Hematopoietic multipotent progenitor cell treated with erythropoietin and hydrocortisone succinate and interleukin-3 and kit ligand, for 15 days (in vitro differentiated cells): ENCODE data around the gene ANK2.
"Not testable (repeated sequence)": the region's sequence is repeated elsewhere in the genome, so short reads cannot be mapped to it uniquely, and the experiment has no call there.

Experiments used
- DNase-seq: peaks from one replicate; pipeline ENCODE4 v3.0.0-alpha.2; 2015; ENCODE audit warnings: low spot score

Gene ANK2

DNA sequence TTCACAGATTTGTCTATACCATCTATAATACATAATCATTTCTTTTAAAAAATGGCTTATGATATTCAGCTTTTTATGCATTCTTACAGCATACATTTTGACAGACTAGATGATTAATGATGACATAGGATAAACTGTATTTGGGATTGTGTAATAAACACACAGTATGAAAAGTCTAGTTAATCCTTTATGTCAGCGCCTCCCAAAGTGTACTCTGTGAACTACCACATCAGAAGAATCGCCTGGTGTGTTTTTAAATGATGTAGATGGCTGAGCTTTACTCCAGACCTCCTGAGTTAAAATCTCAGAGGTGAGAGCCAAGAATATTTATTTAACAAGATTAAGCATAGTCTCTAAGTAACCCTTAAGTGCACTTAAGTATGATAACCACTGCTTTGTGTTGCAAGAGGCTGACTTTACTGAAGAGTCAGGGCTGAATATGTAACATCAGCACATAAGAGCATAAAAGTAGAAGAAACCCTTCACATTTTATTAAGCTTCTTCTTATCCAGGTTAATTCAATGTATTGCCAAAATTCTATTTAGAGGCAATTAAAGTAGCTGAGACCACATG is 104.2 kb downstream of the ANK2 start:
- DNase-seq: no peak

DNA sequence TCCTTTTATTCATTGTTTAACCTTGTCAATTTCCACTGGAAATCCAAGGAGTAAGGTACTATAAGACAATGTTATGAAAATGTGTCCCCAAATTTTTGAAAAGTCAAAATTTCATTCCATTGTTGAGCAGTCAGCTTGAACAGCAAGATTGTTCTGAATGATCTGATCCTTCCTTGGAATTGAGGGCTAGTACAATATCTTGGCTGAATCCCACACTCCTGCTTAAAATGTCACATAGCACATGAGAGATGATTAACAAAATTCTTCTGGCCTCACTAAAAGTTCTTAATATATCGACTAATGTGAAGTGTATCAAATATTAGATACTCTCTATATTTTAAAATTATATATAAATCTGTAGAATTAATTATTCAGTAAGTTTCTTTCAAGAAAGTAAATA is 104.8 kb downstream of the ANK2 start:
- DNase-seq: no peak

DNA sequence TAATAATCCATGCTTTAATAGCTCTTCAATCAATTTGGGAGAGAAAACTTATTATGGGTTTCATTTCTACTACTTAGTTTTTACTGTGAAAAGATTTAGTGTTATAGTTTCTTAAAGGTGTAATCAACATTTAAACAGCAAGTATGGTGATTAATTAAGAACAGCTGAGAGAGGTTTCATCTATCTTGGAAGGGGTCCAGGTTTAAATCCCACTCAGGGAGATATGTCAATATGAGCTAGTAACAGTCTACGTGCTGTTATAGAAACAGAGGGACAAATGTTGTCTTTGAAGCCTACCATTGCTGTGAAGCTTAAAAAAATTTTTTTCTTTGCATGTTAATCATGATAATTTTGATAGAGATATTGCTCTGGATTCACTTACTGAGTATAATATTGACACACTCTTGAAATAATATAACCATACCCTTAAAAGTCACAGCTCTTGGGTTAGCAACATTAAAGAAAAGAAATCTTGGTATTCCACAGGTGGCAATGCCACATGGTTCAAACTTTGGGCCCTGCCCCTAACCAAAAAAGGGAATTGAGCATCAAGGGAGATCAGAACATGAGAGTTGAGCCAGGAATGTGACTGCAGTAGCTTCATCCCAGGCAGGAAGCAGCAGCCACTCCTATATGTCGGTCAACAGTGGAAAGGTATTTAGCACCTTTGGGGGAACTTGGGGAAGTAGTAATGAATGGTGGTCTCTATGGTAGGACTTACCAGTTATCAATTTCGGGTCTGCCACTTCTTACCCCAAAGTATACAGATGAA is 107.8 kb downstream of the ANK2 start:
- DNase-seq: no peak

DNA sequence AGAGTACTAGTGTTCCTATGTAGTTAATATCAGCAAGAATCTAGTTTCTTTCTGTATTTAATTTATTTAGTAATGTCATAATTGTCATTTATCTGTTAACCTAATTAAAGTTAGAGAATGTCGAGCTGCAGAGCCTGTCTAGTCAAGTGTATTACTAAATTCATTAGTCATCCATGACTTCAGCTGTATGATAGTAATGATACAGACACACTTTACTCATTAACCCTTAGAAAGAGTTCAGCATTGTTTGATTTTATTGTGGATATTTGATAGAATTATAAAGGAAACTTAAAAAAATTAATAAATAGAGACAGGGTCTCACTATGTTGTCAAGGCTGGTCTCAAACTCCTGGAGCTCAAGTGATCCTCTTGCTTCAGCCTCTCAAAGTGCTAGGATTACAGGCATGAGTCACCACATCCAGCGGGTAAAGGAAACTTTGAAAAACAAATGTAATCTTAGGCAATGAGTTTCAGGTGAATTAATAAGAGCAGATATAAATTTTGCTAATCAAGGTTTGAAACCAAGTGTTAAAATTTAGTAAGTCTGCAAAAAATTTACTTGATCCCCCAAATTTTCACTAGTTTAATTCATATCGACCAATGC is 110.6 kb downstream of the ANK2 start:
- no peak for DNase-seq

DNA sequence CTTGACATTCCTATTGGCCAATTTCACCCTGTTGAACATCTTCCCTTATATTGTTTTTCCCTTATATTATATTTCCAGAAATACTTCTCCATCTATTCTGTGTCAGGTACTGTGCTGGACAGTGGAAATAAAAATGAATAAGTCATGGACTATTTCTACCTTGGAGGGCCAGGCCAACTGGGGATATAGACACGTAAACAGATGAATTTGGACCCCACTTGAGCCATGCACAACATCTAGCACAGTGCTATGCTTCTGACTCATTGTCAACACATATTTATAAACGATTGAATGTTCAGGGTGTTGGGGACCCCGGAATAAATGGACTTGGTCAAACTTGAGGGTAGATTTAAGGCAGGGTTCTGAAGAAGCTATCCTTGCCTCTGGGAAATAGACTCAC is 111.1 kb downstream of the ANK2 start:
- no peak for DNase-seq

DNA sequence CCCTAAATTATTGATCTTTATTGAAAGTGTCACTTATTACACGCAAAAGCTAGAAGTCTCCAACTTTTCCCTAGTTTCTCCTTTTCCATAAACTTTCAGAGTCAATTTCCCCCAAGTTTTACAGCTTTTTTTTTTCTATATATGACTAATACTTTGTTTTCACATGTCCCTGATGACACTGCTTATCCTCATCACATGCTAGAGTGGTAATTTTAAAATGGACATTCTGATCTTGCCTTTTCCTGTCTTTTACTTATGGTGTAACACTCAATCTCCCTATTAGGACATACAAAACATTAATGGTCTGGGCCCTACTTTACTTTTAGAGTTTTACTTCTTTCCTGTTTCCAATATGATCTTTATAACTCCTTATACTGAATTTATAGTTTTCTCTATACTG is 112.6 kb downstream of the ANK2 start:
- no peak for DNase-seq

DNA sequence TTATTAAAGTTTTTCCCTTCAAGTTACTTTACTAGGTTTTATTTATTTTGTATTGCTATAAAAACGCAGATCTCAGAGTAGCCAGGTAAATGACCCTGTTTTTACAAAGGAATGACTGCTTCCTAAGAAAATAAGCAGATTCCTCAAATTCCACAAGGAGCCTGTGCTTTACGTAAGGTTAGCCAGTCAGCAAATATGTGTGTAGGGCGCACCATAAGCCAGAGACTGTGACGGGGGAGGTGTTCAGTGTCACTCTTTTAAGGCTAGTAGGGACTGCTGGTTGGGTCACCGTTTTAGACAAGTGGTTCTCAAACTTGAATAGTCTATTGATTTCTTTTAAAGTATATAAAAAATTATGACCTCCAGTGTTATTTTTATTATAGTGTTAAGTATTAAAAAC is 119.9 kb downstream of the ANK2 start:
- no peak for DNase-seq

DNA sequence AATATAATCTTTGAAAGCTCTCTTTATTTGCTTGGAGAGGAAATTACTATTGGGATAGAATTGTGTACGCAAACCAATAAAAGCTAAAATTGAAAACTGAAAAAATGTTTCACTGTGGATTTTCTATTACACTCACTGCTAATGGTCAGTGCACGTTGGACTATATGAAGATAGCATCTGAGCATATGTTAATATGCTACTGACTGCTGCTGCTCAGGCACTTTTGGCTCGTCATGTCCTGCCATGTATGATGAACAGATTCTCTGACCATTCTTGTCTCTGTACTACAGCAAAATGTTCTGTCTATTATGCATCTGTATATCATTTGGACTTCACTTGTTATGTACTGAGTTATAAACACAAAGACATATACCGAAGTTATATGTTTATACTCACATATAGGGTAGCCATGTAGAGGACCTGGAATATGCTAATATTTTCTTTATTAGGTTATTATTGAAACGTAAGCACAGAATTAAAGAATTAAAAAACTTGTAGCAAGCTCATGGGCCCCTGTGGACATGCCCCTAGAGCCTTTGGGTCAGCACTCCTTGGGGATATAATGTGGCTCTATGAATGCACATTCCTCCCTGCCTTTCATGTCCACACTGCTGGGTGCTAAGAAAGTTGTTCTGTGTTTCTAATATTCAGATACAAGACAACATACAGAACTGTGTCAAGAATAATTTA is 120.8 kb downstream of the ANK2 start:
- DNase-seq: no peak

DNA sequence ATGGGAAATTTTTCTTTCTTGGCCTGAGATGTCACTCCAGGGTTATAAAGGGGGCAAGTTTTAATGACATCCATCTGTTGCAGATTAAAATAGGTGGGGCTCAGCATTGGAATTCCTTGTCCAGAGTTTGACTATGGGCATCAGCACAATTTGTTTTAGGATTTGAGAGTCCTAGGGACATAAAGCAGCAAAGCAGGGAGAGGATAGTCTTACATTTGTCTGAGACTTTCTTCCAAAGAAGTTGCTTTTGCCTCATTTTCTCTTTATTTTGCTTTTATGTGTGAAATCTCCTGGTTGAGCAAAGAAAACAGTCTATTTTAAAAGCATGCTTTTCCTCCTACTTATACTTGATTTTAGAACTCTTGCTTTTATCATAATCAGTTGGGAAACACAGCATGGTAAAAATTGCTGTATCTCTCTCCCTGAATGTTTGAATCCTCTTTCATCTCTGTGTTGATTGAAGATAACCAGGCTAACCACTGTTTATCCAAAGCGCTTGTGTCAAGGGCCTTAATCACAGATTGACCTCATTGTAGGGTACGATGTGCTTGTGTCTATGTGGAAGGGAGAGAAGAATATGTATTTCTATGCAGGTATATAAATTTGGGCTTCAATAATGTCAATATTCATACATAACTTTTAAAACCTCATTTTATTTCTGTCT is 121.5 kb downstream of the ANK2 start:
- DNase-seq: no peak

DNA sequence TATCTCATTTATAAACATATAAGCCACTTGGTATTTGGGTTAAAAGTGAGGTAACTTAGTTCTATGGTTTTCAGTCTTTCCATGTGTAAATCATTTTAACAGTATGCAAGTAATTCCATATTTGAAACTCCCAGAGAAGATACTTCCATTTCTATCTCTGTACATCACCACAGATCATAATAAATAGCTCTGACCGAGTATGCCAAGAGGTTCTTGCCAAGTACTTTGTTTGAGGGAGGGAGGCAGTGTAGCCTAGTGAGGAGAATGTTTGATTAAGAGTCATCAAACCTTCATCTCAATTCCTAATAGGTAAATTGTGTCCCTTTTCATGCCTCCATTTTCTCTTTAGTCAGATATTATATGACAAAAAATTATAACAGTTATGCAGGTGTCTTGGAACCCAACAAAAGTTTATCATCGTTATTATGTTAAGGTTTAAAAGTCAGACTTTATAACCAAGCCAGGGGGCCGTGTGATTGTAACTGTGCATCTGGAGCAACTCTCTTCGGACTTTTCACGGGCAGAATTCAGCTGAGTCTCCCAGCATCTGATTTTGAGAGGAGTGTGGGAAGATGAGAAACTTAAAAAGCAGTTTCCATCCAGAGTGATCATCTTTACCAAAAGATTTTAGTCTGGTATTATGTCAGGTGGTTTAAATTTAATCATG is 123.8 kb downstream of the ANK2 start:
- DNase-seq: no peak

DNA sequence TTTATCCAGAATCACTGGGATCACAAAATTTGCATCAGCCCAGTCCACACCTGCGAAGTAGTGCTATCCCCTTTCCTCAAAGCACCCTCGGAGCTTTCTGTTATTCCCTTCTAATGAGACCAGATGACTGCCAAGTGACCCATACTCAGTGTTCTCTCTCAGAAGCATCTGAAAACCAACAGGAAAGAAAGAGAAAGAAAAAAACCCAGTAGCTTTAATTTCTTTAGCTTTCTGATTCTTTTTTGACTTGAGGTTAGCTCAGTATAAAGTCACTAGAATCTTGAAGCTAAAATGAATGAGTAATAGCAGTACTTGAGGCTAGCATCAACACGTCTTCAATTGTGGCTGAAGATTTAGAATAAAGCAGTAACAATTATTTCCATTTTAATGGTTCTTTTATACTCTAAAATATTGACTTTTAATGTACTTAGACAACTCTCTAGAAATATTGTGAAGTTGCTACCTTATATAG is 124.4 kb downstream of the ANK2 start:
- no peak for DNase-seq

DNA sequence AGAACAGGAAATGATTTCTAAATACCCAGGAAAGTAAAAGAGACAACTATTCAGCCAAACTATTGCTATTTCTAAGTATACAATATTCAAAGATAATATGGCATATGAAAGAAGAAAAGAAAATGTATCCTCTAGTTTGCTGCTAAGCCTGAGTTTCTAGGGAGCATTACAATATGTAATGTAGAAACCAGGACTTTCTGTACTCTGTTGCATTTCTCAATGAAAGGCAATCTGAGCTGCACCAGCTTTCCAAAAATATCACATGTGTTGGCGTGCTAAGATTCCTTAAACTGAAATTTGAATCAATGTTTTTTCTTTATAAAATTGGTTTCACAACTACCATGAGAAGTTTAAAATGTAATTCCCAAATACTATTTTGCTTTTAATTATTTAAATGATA is 129.6 kb downstream of the ANK2 start:
- no peak for DNase-seq

DNA sequence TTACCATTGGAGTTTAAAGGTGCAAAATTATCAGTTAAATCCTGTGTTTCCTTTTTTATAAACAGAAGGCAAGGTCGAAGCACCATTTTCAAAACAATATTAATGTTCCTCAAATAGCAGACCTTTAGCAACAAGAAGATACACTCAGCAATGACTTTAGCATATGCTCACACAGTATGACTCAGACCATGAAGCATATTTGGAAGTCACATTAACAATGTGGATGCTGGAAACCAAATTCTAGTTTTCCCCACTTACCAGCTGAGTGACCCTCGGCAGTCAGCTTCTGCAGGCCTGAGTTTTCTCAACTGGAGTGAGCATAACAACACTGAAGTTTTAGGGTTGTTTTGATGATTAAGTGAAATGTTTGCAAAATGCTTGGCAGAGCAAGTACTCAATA is 130.5 kb downstream of the ANK2 start:
- no peak for DNase-seq

DNA sequence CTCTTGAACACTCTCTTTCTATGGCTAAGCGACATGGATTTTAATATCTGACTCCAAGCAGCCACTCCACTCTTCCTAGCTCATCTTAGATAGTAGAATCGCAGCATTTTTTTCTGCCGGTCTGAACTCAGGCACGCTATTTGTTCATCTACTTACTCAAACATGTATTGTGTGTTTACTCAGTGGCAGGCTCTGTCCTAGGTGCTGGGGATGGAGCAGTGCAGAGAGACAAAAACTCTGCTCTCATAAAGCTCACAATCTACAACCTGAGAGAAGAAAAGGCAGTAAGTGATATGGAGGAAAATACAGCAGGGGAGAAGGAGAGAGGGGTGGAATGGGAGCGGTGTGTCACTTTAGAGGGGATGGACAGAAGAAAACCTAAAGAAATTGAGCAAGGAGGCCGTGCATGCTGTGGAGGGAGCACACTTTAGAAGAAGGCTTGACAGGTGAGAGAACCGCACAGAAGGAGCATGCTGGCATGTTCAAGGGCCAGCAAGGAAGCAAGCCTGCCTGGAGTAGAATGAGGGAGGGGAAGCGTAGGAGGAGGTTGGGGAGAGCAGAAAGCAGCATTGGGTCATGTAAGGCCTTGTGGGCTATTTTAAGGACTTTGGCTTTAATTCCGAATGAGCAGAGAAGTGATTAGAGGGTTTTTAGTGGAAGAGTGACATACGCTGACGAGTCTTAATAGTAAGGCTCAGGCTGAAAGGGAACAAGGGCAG is 132.0 kb downstream of the ANK2 start:
- DNase-seq: no peak

DNA sequence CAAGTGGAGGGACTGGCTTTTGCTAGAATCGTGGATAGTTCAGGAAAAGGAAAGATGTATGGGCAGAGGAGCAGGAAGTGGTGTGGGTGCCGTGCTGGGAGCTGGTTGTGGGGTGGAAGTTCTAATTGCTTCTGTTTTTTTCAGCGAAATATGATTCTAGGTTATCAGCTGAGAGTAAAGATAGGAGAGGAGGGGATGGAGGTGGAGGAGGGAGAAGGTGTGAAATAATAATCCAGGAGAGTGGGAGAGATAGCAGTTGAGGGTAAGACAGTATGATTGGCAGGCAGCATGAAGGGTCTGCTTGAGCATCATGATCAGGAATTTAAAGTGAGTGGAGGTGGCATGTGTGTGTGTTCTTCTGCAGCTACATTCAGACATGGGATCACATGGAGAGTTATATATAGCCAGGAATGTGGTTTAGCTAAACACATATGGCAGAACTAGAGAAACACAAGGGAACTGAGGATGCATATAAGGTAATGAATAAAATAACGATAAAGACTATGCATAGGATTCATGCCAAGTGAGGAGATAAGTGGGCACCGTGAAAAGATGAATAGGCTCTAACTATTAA is 133.7 kb downstream of the ANK2 start:
- no peak for DNase-seq

DNA sequence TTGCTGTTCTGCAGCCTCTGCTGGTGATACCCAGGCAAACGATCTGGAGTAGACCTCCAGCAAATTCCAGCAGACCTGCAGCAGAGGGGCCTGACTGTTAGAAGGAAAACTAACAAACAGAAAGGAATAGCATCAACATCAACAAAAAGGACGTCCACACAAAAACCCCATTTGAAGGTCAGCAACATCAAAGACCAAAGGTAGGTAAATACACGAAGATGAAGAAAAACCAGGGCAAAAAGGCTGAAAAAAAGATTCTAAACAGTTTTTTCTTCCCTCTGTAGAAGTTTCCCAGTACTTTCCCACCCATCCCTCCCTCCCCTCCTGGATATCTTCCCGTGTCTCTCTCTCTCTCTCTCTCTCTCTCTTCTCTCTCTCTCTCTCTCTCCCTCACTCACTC is 136.8 kb downstream of the ANK2 start:
- DNase-seq: not testable (repeated sequence)

DNA sequence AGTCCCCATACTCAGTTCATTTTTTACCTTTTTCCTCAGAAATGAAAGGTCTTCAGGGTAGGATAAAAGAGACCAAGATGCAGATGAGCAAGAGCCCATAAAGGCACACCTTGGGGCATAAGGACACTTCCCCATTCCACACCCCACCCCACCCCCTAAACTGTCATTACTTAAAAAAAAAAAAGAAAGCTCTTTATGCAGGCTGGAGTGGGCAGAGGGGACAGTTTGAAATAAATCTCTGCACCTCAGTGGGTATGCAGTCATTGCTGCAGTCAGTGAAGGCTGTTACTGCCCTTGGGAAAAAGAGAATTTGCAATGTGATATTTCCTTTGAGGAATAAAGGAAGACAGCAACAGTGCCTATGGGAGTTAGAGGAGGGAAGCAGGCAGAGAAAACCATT is 137.5 kb downstream of the ANK2 start:
- no peak for DNase-seq

DNA sequence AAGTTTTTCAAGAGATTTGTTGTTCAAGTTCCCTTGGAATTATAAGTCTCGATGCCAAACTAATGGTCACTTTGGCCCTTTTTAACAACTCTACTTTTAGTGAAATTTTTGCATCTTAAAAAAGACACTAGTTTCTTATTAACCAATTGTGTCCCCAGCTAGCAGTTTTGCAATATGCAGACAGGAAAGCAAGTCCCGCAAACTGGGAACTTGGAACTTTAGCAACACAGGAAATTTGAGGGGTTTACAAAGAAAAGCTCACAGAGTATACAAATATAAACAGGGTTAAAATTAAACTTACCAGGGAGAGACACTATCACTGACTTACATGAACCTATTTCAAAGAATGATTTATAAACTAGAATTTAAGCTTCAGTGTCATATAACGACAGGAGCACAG is 137.9 kb downstream of the ANK2 start:
- no peak for DNase-seq

DNA sequence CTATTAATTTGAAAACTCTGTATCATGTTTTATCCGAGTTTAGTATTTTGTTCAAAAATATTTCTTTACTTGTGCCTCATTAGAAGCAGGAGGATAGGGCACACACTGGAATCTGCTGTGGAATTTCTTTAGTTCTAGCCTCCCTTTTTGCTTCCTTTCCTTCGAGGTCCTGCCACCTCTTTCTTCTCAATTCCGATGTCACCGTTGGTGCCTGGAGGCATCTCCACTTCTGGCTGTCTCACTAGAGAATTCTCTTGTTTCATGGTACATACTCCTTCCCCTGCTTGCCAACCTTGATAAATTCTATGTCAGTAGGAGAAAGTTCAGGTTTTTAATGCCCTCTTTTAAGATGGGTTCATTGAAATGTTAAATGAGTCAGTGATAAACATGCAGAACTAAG is 140.1 kb downstream of the ANK2 start:
- no peak for DNase-seq

DNA sequence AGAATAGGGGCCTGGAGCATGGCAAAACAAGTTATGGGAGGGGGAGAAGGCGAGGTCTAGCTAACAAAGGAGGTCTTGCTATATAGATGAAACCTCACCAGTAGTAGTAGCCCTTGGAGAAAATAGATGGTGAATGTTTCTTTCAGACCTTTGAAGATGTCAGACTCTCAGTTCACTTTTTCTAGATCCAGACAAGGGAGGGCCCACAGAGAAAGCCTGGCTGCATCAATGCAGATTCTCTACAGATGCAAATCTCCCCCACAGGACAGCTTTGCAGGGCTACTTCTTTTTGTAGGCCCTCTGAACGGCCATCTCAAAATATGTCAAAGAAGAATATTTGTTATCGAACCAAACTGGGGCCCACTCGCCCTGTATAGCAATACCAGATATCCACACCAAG is 159.7 kb downstream of the ANK2 start:
- DNase-seq: no peak
